Colonic mucosa (tissue), 4 donors: ENCODE results near the gene PCSK2. TPM values are rescaled to one million over a fixed set of nuclear protein-coding genes. Genes with fewer than 3 reads are reported as not detected.

Experiments
- DNase-seq: peaks from one replicate; pipeline ENCODE4 v3.0.0-alpha.2; 2020
- H3K27ac ChIP-seq: fragments of 200-600 bp; one replicate; pipeline ENCODE4 v1.8.0; 2021
- H3K27me3 ChIP-seq: fragments of 200-600 bp; one replicate; pipeline ENCODE4 v1.8.0; 2021
- H3K36me3 ChIP-seq: fragments of 200-600 bp; one replicate; pipeline ENCODE4 v1.8.0; 2021
- H3K4me1 ChIP-seq: fragments of 200-600 bp; one replicate; pipeline ENCODE4 v1.8.0; 2021; ENCODE audit warnings: mild to moderate bottlenecking
- H3K4me3 ChIP-seq: fragments of 200-600 bp; one replicate; pipeline ENCODE4 v1.8.0; 2021
- H3K9ac ChIP-seq, 2 donors: one replicate each; pipeline ENCODE4 v1.7.0; 2013; ENCODE audit warnings: control low read depth in 2 of 2, low read depth in 2 of 2, low read length in 2 of 2
- H3K9me3 ChIP-seq: fragments of 200-600 bp; one replicate; pipeline ENCODE4 v1.8.0; 2021
- CTCF ChIP-seq: fragments of 200-600 bp; IDR thresholded peaks from one replicate; pipeline ENCODE4 v1.8.0; 2022; ENCODE audit warnings: antibody characterized with exemption, mild to moderate bottlenecking
- intact Hi-C: fragments of 100-400 bp; cut with DNase I; formaldehyde crosslinking; loops from one replicate; pipeline ENCODE4 v1.14.1; 2022
- total RNA-seq, 2 donors: library from RNA; stranded (reverse); fragmentation: NEBNext Ultra II Directional in 1 of 2; extraction: Animal tissue kit (Norgen Biotek cat#: 25700) in 1 of 2; gene quantifications; one replicate each; pipeline ENCODE4 v1.2.1, GENCODE V29; 2021
- donor health status: healthy.
- donor health status: DM: no; HTN: no; CAD: no.
- donor health status: DM: no; HTN: no; CAD: no.

Gene PCSK2
- total RNA-seq, 2 donors from 2014 or later: 0.32 to 2.0 TPM

- H3K9ac ChIP-seq: no peak overlapping the region
- intact Hi-C loops: no loop called here
- no peak overlapping the region for H3K4me3 ChIP-seq
- no peaks in the 10 kb centered on the region for H3K36me3 ChIP-seq
- no peak overlapping the region for H3K27ac ChIP-seq
- no peaks in the 10 kb centered on the region for H3K27me3 ChIP-seq
- TF ChIP-seq CTCF: no peak
- DNase-seq: no peak
- H3K4me1 ChIP-seq: no peaks in the 10 kb centered on the region
- no peaks in the 10 kb centered on the region for H3K9me3 ChIP-seq
Measured at GRCh38 chr20:17394411-17394810, 167.6 kb downstream of the PCSK2 start.

- no peak for TF ChIP-seq CTCF
- Histone ChIP-seq H3K36me3 (no peaks in the 10 kb centered on the region), H3K4me3 (no peak overlapping the region), H3K4me1 (no peaks in the 10 kb centered on the region), H3K9ac (no peak overlapping the region), H3K27me3 (no peaks in the 10 kb centered on the region), H3K27ac (no peak overlapping the region), H3K9me3 (no peaks in the 10 kb centered on the region)
- intact Hi-C loops: no loop called here
- DNase-seq: no peak
Measured at GRCh38 chr20:17395729-17396128, 168.9 kb downstream of the PCSK2 start.

GRCh38 chr20:17399303-17399985 lies 172.6 kb downstream of the PCSK2 start:
- no peak overlapping the region for H3K4me3 ChIP-seq
- no peak overlapping the region for H3K27ac ChIP-seq
- DNase-seq: no peak
- H3K9ac ChIP-seq: no peak overlapping the region
- H3K9me3 ChIP-seq: no peaks in the 10 kb centered on the region
- no peaks in the 10 kb centered on the region for H3K27me3 ChIP-seq
- H3K36me3 ChIP-seq: no peaks in the 10 kb centered on the region
- H3K4me1 ChIP-seq: no peaks in the 10 kb centered on the region
- TF ChIP-seq CTCF: no peak
- intact Hi-C loops: no loop called here

GRCh38 chr20:17403461-17403860 lies 176.6 kb downstream of the PCSK2 start:
- no peak overlapping the region for H3K27ac ChIP-seq
- H3K9ac ChIP-seq: no peak overlapping the region
- TF ChIP-seq CTCF: no peak
- no peak for DNase-seq
- no peaks in the 10 kb centered on the region for H3K27me3 ChIP-seq
- no peaks in the 10 kb centered on the region for H3K9me3 ChIP-seq
- H3K4me3 ChIP-seq: no peak overlapping the region
- no peaks in the 10 kb centered on the region for H3K36me3 ChIP-seq
- H3K4me1 ChIP-seq: no peaks in the 10 kb centered on the region
- intact Hi-C loops: no loop called here

GRCh38 chr20:17406051-17406590 lies 179.3 kb downstream of the PCSK2 start:
- intact Hi-C loops: no loop called here
- no peak for DNase-seq
- H3K4me1 ChIP-seq: no peaks in the 10 kb centered on the region
- H3K36me3 ChIP-seq: no peaks in the 10 kb centered on the region
- H3K27me3 ChIP-seq: no peaks in the 10 kb centered on the region
- H3K27ac ChIP-seq: no peak overlapping the region
- H3K9me3 ChIP-seq: no peaks in the 10 kb centered on the region
- TF ChIP-seq CTCF: no peak
- H3K9ac ChIP-seq: no peak overlapping the region
- no peak overlapping the region for H3K4me3 ChIP-seq
